Dedifferentiated amniotic fluid mesenchymal stem cell (primary cell): ENCODE measurements around the gene GPBAR1.
A peak's percentile ranks its signal among the peaks of the same experiment; 100 is the strongest.

ENCODE experiments used
- DNase-seq: peaks from one replicate; pipeline ENCODE4 v3.0.0-alpha.2; 2016; ENCODE audit errors: extremely low spot score

Gene GPBAR1

DNA sequence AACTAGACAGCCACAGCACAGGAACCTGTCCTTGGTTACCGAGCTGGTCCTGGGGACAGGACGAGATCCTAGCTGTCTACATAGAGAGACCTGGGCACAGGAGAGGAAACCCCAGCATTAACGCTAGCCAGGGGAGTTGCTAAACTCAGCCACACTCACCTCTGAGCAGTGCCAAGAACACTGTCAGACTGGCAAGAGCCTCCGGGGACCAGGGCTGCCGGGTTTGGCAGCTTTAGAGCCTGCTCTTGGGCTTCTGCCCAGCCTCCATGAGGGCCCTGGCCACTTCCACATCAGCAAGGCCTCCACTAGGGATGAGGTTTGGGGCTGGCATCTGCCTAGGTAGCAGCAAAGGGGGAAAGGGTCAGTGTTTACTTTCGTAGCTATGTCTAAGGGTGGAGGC is 24.8 kb downstream of the GPBAR1 start:
- no peak for DNase-seq

DNA sequence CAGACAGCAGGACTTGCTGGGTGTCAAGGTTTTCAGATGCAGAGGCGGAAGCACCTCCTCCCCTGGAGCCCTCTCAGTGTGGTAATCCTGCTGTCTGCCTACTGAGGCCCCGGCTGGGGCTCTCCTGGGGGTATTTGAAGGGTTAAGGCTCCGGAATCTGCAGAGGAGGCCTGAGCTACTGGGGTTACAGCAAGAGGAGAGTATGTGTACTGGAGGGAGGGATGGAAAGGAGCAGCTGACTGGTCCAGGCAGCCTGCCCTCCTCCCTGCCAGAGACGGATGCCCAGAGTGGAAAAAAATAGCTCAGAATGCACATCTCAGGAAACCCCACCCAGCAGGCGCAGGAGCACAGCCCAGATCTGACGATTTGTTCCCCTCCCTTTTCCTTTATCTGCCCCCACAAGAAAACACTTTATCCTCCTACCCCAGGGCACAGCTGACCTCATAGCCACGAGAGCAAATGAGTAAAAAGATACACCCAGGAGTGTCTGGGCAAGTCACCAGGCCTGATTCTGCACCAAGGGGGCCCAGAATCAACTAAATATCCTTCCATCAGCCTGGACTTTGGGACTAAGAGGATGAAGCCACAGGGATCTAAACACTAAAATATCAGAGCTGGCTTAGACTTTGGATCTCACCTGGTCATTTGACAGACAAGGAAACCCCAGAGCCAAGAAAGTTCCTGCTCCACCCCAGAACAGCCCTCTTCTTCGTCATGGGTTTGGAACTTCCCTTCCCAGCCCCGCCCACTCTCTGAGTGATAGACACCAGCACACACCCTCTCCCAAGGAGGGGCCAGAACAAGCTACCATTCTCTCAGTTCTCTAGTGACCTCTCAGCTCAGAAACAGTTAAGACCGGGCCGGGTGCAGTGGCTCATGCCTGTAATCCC is 26.0 kb downstream of the GPBAR1 start:
- peak; percentile 95 for DNase-seq

DNA sequence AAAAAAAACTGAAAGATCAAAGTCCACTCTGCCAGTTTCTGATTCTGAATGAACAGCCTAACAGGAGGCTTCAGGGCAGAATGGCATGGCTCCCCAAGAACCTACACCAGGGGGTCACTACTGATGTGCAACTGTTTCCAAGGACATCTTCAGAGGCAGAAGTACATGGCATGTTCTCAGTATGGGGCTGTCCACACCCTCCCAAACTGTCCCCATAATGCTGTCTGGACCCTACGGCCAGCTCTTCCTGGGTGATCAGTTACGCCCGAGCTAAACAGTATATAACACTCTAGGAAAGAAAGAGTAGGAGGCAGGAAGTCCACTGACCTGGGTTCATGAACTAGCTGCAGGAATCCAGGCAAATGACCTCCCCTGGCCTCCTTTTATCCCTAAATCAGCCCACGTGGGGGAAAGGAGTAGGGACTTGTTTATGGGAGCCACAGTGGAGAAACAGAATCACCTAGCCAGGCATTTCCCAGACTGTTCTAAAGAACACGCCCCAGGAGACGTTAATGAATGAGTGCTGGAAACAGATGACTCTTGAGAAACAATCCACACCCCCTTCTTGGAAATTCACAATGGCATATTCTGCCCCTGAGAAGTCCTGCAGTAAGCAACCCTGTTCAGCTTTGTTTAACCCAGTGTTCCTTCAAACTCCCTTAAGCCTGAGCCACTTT is 29.0 kb downstream of the GPBAR1 start:
- DNase-seq, result no peak

GRCh38 chr2:218290316-218291261 is 29.8 kb downstream of the GPBAR1 start:
- no peak for DNase-seq

DNA sequence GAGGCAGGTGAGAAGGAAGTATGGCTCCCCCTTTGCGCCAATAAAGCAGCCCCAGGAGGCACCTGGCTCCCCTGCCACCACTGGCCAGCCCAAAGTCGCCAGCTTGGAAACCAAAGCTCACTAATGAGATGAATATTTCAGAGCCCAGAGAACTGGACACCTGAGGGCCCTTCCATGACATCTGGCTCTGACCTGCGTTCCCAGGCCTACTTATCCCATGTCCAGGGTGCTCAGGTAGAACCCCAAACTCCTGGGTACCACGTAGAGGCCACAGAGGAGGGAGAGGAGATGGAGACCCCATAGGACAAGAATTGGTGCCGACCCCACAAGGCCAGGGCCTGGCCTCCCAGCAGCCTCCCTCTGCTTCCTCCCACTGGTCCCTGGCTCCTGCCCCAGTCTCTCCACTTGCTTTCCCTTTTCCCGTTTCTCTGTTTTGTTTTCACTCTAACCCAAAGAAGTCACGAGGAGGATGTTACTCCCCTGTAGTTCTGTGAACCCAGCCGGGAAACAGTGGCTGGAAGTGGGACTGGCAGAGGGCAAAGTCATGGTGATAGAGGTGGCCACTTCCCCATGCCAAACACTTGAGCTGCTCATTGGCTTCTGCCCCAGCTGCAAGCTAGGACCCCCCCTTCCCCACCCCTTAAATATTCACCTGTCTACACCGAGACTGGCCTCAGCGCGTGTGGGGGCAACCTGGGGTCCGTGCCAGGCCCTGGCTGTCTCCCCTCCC is 30.7 kb downstream of the GPBAR1 start:
- DNase-seq, result no peak

DNA sequence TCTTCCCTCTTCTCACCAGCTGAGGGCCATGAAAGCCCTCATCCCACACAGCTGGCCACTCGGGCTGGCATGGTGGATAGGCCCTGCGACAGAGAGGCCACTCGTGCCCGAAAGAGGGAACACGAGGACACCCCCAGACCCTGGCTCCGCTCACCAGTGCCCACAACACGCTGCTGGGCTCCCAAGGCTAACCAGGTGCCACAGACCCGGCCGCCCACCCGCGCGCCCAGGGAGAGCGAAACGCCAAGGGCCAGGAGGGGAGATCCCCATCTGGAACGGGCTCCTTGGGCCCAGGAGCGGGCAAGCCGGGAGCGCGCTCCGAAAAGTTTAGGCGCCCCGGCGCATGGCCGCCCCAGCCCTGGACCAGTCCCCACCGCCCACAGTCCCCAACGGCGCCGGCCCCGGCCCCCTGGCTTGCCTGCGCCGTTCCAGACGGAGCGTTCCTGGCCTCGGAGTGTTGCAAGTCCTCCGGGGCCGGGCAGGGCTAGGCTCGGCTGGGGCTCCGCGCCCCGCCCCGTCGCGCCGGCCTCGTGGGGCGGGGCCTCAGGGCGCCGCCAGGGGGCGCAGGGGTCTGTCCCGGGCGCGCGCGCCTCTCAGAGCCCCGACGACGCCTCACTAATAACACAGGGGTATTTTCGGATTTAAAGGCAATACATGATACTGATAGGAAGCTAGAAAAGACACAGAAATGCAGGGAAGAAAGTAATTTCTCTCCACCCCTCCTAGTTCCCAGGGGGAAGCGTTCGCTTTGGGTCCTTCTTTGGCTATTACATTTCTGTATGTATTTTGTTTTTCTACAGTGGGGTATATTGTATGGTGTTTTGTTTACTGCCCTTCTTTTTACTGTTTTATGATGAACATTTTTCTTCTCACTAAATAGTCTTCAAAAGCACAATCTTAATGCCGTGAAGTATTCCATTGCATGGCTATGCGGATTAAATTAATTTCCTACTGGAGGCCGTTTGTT is 31.5 kb downstream of the GPBAR1 start, which contains the start of gene TMBIM1:
Gene TMBIM1 (minus strand): TSS at position 456 of the 967 bp plus-strand sequence. CDS start 10,362 bp downstream, outside the sequence.
- peak; percentile 59 for DNase-seq

- DNase-seq, result no peak
These were observed 33.1 kb downstream of the GPBAR1 start for GRCh38 chr2:218293715-218294429.

DNA sequence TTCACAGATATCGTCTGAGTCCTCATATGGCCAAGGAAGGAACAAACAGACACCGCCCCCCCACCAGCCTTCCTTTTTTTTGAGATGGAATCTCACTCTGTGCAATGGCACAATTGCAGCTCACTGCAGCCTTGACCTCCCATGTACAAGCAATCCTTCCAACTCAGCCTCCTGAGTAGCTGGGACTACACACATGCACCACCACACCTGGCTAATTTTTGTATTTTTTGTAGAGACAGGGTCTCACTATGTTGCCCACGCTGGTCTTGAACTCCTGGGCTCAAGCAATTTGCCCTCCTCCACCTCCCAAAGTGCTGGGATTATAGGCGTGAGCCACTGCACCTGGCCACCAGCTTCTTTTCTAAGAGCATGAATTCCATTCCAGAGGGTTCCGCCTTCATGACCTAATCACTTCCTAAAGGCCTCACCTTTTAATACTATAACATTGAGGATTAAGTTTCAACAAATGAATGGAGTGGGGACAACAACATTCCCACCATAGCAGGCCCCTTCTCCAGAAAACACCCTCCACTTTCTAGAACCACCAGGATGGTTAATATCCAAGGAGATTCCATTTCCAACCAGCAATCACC is 33.7 kb downstream of the GPBAR1 start:
- DNase-seq, result no peak

GRCh38 chr2:218295029-218295428 is 34.2 kb downstream of the GPBAR1 start:
- DNase-seq, result no peak

- no peak for DNase-seq
These were observed 35.4 kb downstream of the GPBAR1 start for GRCh38 chr2:218296200-218296599.

- no peak for DNase-seq
These were observed 36.0 kb downstream of the GPBAR1 start for GRCh38 chr2:218296847-218297246.

- no peak for DNase-seq
These were observed 37.6 kb downstream of the GPBAR1 start for GRCh38 chr2:218298314-218298875.

DNA sequence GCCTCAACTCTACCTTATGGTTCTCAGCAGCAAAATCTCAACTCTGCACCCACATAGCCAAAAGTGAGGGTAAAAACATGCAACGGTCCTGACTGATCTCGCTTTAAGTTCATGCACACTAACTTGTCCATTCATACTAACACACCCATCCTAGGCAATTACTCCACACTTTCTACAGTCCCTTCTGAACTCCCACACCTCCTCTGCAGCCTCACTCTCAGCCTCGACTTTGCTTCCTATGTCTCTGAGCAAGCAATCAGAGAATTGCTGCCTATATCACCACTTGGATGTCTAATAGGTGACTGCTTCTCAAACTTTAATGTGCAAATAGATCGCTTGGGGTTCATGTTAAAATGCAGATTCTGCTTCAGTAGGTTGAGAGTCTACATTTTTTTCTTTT is 39.3 kb downstream of the GPBAR1 start:
- no peak for DNase-seq

DNA sequence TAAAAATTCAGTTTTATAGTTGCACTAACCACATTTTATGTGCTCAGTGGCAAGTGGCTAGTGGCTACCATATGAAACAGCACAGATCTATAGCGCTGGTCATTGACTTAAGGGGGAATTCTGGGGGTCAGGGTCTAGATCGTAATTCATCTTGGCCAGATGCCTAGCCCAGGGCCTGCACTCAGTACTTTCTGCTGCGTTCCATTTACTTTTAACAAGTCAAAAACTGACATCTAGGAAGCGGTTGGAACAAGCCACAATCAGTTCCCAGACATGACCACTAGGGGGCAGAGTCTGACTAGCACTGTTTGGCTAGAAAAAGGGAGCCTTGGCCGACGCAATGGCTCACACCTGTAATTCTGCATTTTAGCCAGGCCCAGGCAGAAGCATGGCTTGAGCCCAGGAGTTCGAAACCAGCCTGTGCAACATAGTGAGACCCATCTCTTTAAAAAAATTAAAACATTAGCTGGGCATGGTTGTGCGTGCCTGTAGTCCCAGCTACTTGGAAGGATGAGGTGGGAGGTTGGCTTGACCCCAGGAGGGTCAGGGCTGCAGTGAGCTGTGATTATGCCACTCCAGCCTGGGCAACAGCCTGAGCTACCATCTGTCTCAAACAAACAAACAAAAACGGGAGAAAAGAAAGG is 40.5 kb downstream of the GPBAR1 start:
- peak; percentile 83 for DNase-seq

GRCh38 chr2:218305383-218305782 is 44.6 kb downstream of the GPBAR1 start:
- no peak for DNase-seq

GRCh38 chr2:218306184-218306920 is 45.5 kb downstream of the GPBAR1 start:
- DNase-seq, result no peak

GRCh38 chr2:218307415-218308090 is 46.7 kb downstream of the GPBAR1 start:
- no peak for DNase-seq
